ENCODE data around the gene ARHGAP35. TPM values are rescaled to one million over a fixed set of nuclear protein-coding genes. Genes with fewer than 3 reads are reported as not detected.
"Not testable (repeated sequence)": the region's sequence is repeated elsewhere in the genome, so short reads cannot be mapped to it uniquely, and the experiment has no call there.

ARHGAP35 gene
- 33.0 TPM for polyA plus RNA-seq (2013, experiment 1 of 2)
- polyA plus RNA-seq (2013, experiment 2 of 2), result 30.4 TPM

GRCh38 chr19:46860846-46861690 is at the start of gene ARHGAP35:
Gene ARHGAP35, plus strand, starts transcription at chr19:46860997. Its CDS starts 57,679 bp downstream, at chr19:46918676.
- H3K4me1 ChIP-seq (ENCODE audit: control insufficient read depth, insufficient read depth, low read length, poor library complexity, severe bottlenecking), result peaks cover 14% of the 10 kb centered on the region
- no peaks in the 10 kb centered on the region for H3K9me3 ChIP-seq (ENCODE audit: control insufficient read depth, low read length)
- peaks cover 11% of the 10 kb centered on the region for H3K36me3 ChIP-seq (ENCODE audit: control insufficient read depth, insufficient read depth, low read length)
- 0 to 1% methylated on average over 20 to 30 of the region's 91 CpGs for WGBS, 2 experiments (ENCODE audit: insufficient coverage in 2 of 2)
- H3K4me3 ChIP-seq (ENCODE audit: extremely low read depth, insufficient read depth, low read length, poor library complexity, severe bottlenecking), result peak within 1 kb of the TSS; percentile 64
- H3K27ac ChIP-seq (ENCODE audit: low read depth, low read length, severe bottlenecking), result peak within 1 kb of the TSS; percentile 99

DNA sequence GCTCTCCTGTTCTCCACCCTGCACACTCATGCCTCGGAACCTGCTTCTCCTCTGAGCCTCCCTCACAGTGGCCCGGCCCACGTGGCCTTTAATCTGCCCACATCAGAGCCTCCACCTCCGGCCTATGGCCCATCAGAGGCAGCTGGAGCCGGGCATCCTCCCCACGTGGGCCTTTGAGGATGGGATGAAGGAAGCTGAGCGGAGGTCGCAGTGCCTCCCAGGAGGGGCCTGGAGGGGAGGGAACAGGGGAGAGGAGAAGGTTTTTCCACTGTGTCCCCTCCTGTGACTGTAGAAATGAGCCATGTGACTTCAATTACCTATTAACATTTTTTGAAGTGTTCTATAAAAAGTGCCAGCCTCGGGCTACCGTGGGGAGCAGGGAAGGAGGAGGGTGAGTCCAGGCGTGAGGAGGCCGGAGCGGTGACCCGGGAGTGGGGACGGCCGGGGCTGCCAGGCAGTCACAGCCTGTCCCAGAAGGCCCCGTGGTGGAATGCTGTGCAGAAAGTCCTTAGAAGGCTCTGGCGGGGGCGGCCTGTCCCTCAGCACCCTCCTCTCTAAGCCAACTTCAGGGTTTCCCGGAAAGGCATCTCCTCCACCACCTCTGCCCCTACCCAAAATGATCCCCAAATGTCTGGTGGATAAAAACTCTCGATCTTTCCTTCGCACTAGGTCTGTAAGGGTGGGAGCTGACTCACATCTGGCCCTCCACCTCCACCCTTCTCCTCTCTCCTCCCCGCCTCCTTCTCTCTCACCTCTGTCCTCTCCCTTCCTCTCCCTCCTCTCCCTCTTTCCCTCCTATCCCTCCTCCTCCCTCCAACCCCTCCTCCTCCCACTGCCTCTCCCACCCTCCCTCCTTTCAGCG is 47.6 kb upstream of the ARHGAP35 start:
- WGBS, 2 experiments (ENCODE audit: insufficient coverage in 2 of 2), result 54 to 69% methylated on average over 13 to 17 of the region's 24 CpGs
- Histone ChIP-seq H3K4me1 (ENCODE audit: control insufficient read depth, insufficient read depth, low read length, poor library complexity, severe bottlenecking) (peaks cover 8% of the 10 kb centered on the region), H3K27ac (ENCODE audit: low read depth, low read length, severe bottlenecking) (no peak overlapping the region), H3K9me3 (ENCODE audit: control insufficient read depth, low read length) (no peaks in the 10 kb centered on the region), H3K4me3 (ENCODE audit: extremely low read depth, insufficient read depth, low read length, poor library complexity, severe bottlenecking) (no peak overlapping the region), H3K36me3 (ENCODE audit: control insufficient read depth, insufficient read depth, low read length) (no peaks in the 10 kb centered on the region)

GRCh38 chr19:46813839-46814358 is 46.9 kb upstream of the ARHGAP35 start:
- WGBS, 2 experiments (ENCODE audit: insufficient coverage in 2 of 2), result 81 to 93% methylated on average over 1 to 2 of the region's 7 CpGs
- H3K9me3 ChIP-seq (ENCODE audit: control insufficient read depth, low read length), result no peaks in the 10 kb centered on the region
- no peak overlapping the region for H3K4me3 ChIP-seq (ENCODE audit: extremely low read depth, insufficient read depth, low read length, poor library complexity, severe bottlenecking)
- no peak overlapping the region for H3K27ac ChIP-seq (ENCODE audit: low read depth, low read length, severe bottlenecking)
- H3K4me1 ChIP-seq (ENCODE audit: control insufficient read depth, insufficient read depth, low read length, poor library complexity, severe bottlenecking), result peaks cover 8% of the 10 kb centered on the region
- no peaks in the 10 kb centered on the region for H3K36me3 ChIP-seq (ENCODE audit: control insufficient read depth, insufficient read depth, low read length)

GRCh38 chr19:46815833-46816627 is 44.8 kb upstream of the ARHGAP35 start:
- 83 to 89% methylated on average over 10 to 13 of the region's 18 CpGs for WGBS, 2 experiments (ENCODE audit: insufficient coverage in 2 of 2)
- Histone ChIP-seq H3K4me1 (ENCODE audit: control insufficient read depth, insufficient read depth, low read length, poor library complexity, severe bottlenecking) (peaks cover 8% of the 10 kb centered on the region), H3K27ac (ENCODE audit: low read depth, low read length, severe bottlenecking) (no peak overlapping the region), H3K9me3 (ENCODE audit: control insufficient read depth, low read length) (no peaks in the 10 kb centered on the region), H3K36me3 (ENCODE audit: control insufficient read depth, insufficient read depth, low read length) (no peaks in the 10 kb centered on the region), H3K4me3 (ENCODE audit: extremely low read depth, insufficient read depth, low read length, poor library complexity, severe bottlenecking) (no peak overlapping the region)

- no peak overlapping the region for H3K27ac ChIP-seq (ENCODE audit: low read depth, low read length, severe bottlenecking)
- H3K9me3 ChIP-seq (ENCODE audit: control insufficient read depth, low read length), result no peaks in the 10 kb centered on the region
- no peak overlapping the region for H3K4me3 ChIP-seq (ENCODE audit: extremely low read depth, insufficient read depth, low read length, poor library complexity, severe bottlenecking)
- H3K4me1 ChIP-seq (ENCODE audit: control insufficient read depth, insufficient read depth, low read length, poor library complexity, severe bottlenecking), result peaks cover 1% of the 10 kb centered on the region
- 88 to 100% methylated on average over 2 of the region's 2 CpGs for WGBS, 2 experiments (ENCODE audit: insufficient coverage in 2 of 2)
- H3K36me3 ChIP-seq (ENCODE audit: control insufficient read depth, insufficient read depth, low read length), result no peaks in the 10 kb centered on the region
These were observed 42.0 kb upstream of the ARHGAP35 start for GRCh38 chr19:46818812-46819211.

DNA sequence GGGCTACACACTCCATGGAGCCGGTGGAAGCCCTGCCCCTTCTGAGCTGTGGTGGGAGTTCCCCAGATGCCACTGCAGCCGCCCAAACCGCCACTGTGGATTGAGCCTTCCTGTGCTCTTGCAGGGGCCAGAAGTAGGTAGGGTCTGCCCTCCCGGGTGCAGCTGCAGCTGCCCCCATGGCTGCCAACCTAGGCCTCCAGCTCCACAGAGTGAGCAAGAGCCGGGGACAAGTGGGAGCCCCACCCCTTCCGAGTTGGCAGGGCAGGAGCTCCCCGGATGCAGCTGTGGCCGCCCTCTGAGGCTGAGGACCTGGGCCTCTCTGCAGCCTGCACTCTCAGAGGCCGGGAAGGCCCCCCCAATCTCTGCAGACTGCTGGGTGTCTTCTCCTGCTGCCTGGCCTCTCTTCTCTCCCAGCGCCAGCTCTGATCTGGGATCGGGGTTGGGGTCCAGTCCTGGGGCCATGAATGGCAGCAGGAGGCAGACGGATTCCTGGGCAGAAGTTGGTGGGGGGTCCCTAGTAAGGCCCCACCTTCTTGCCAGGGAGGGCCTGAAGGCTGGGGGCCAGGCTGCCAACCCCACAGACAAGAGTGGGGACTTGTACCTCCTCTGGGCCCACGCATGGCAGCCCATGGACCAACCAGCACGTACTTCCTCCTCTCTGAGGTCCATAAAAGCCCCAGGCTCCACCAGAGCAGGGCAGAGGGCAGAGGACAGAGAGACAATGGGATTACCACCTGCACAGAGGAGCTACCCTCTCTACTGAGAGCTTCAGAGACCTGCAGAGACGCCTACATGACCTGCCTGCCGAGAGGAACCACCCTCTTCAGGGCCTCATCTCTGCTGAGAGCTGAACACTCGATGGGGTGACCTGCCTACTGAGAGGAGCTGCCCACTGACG is 39.0 kb upstream of the ARHGAP35 start:
- no peaks in the 10 kb centered on the region for H3K9me3 ChIP-seq (ENCODE audit: control insufficient read depth, low read length)
- no peaks in the 10 kb centered on the region for H3K4me1 ChIP-seq (ENCODE audit: control insufficient read depth, insufficient read depth, low read length, poor library complexity, severe bottlenecking)
- H3K27ac ChIP-seq (ENCODE audit: low read depth, low read length, severe bottlenecking), result no peak overlapping the region
- WGBS, 2 experiments (ENCODE audit: insufficient coverage in 2 of 2), result 88 to 93% methylated on average over 14 to 15 of the region's 18 CpGs
- no peak overlapping the region for H3K4me3 ChIP-seq (ENCODE audit: extremely low read depth, insufficient read depth, low read length, poor library complexity, severe bottlenecking)
- no peaks in the 10 kb centered on the region for H3K36me3 ChIP-seq (ENCODE audit: control insufficient read depth, insufficient read depth, low read length)

- H3K36me3 ChIP-seq (ENCODE audit: control insufficient read depth, insufficient read depth, low read length); H3K4me1 ChIP-seq (ENCODE audit: control insufficient read depth, insufficient read depth, low read length, poor library complexity, severe bottlenecking); H3K27ac ChIP-seq (ENCODE audit: low read depth, low read length, severe bottlenecking); H3K4me3 ChIP-seq (ENCODE audit: extremely low read depth, insufficient read depth, low read length, poor library complexity, severe bottlenecking); H3K9me3 ChIP-seq (ENCODE audit: control insufficient read depth, low read length): not testable (repeated sequence)
- 83% methylated on average over 2 of the region's 4 CpGs; no CpG with 5 or more reads in 1 of the 2 experiments for WGBS, 2 experiments (ENCODE audit: insufficient coverage in 2 of 2)
These were observed 38.4 kb upstream of the ARHGAP35 start for GRCh38 chr19:46822410-46822787.

GRCh38 chr19:46823049-46823448 is 37.7 kb upstream of the ARHGAP35 start:
- 96 to 97% methylated on average over 3 to 5 of the region's 6 CpGs for WGBS, 2 experiments (ENCODE audit: insufficient coverage in 2 of 2)

GRCh38 chr19:46824890-46825730 is 35.7 kb upstream of the ARHGAP35 start:
- WGBS, 2 experiments (ENCODE audit: insufficient coverage in 2 of 2), result 85 to 91% methylated on average over 10 to 17 of the region's 21 CpGs
- no peak overlapping the region for H3K27ac ChIP-seq (ENCODE audit: low read depth, low read length, severe bottlenecking)

More at GRCh38 chr19:46823049-46823448, 37.7 kb upstream of the ARHGAP35 start:
- Histone ChIP-seq H3K36me3 (ENCODE audit: control insufficient read depth, insufficient read depth, low read length) (no peaks in the 10 kb centered on the region), H3K27ac (ENCODE audit: low read depth, low read length, severe bottlenecking) (no peak overlapping the region), H3K4me3 (ENCODE audit: extremely low read depth, insufficient read depth, low read length, poor library complexity, severe bottlenecking) (no peak overlapping the region), H3K4me1 (ENCODE audit: control insufficient read depth, insufficient read depth, low read length, poor library complexity, severe bottlenecking) (no peaks in the 10 kb centered on the region), H3K9me3 (ENCODE audit: control insufficient read depth, low read length) (no peaks in the 10 kb centered on the region)

More at GRCh38 chr19:46824890-46825730, 35.7 kb upstream of the ARHGAP35 start:
- no peaks in the 10 kb centered on the region for H3K4me1 ChIP-seq (ENCODE audit: control insufficient read depth, insufficient read depth, low read length, poor library complexity, severe bottlenecking)
- no peak overlapping the region for H3K4me3 ChIP-seq (ENCODE audit: extremely low read depth, insufficient read depth, low read length, poor library complexity, severe bottlenecking)
- H3K9me3 ChIP-seq (ENCODE audit: control insufficient read depth, low read length), result no peaks in the 10 kb centered on the region
- H3K36me3 ChIP-seq (ENCODE audit: control insufficient read depth, insufficient read depth, low read length), result no peaks in the 10 kb centered on the region

All from mesodermal cell (in vitro differentiated cells).